GM12892 (cell line): Measurements from ENCODE around the gene ABLIM2.

ENCODE experiments used
- DNase-seq: peaks from one replicate; pipeline ENCODE4 v3.0.0; 2011; ENCODE audit not compliant: insufficient read length
- FAIRE-seq: peaks from 2 replicates; lab custom pipeline; 2011; peaks lifted over from hg19 to GRCh38; lab: Jason Lieb, UNC
- POLR2A ChIP-seq: IDR thresholded peaks from 2 replicates; pipeline ENCODE4 v1.6.1; 2011; ENCODE audit warnings: low read depth, low read length, control low read depth
- POLR2AphosphoS5 ChIP-seq: IDR thresholded peaks from 2 replicates; pipeline ENCODE4 v1.6.1; 2011; ENCODE audit warnings: low read depth, low read length, control low read depth
- TAF1 ChIP-seq: IDR thresholded peaks from 2 replicates; pipeline ENCODE4 v1.6.1; 2011; ENCODE audit warnings: low read depth, mild to moderate bottlenecking, control low read depth, low read length, borderline replicate concordance

ABLIM2 gene

DNA sequence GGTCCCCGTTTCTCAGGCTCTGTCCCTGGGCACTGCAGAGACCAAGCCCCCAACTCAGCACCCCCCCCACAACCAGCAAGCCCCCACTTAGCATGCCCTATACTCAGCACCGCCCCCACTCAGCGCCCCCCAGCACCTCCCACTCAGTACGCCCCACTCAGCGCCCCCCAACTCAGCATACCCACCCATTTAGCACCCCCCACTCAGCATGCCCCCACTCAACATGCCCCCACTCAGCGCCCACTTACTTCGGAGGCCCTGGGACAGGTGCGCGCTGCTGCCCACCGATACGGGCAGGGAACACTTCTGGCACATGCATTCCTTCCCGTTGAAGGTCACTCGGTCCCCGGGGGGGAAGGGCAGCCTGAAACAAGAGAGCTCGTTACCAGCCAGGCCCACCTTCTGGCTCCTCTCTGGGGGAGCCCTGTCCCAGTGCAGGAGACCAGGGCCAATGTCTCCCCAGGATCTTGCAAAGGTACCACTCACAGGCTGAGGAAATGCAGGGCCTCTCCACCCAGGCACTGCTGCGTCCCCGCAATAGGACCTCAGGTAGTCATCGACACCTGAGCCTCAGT lies 70.6 kb downstream of the ABLIM2 start:
- TF ChIP-seq TAF1 (no peak), POLR2A (no peak), POLR2AphosphoS5 (no peak)
- no peak for FAIRE-seq
- DNase-seq = no peak

DNA sequence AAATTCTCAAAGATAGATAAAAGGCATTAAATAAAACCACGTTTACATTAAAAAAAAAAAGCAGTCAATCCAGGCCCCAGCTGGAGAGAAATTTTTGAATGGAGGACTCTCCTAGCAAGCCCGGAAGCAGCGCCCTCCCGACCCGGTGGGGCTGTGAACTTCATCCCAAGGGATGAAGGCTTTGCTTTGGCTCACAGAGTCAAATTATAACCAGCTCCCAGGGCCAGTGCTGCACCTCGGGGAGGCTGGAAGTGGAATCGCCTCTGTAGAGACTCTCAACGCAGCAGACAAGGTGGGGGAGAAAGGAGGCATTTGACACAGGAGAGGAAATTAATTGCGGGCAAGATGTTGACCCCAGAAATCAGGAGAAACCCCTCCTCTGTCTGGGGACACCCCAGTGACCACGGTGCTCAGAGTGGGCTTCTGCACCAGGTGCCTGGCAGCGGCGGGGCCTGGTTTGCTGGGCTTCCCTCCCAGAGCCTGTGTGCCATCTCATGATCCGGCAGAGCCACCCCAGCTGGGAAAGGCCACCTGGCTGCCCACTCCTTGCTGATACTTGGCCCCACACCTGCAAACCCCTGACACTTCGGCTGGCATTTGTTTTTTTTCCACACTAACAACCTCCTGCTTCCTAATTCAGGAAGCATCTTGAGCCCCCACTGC lies 71.7 kb downstream of the ABLIM2 start:
- no peak for TF ChIP-seq POLR2A
- TF ChIP-seq POLR2AphosphoS5 = no peak
- TF ChIP-seq TAF1 = no peak
- no peak for DNase-seq
- FAIRE-seq = no peak

DNA sequence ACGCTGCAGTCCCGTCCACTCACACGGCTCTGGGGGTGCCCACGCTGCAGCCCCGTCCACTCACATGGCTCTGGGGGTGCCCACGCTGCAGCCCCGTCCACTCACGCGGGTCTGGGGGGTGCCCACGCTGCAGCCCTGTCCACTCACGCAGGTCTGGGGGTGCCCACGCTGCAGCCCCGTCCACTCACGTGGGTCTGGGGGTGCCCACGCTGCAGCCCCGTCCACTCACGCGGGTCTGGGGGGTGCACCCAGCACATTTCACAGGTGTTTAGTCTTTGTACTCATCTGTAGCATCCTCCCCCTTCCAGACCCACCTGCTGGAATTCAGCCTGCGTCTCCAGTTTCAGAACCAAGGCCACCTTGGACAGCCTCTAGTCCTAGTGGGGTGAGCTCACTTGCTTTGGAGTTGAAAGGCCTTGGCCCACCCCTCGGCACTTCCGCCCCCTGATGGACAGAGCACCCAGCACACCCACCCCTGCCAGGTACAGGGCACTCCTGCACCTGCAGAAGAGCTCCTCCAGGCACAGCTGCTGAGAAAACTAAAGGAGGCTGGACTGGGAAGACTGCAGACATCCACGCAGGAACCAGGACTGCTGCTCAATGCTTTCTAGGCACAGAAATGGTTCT lies 73.0 kb downstream of the ABLIM2 start:
- no peak for TF ChIP-seq POLR2AphosphoS5
- no peak for TF ChIP-seq TAF1
- TF ChIP-seq POLR2A = no peak
- FAIRE-seq (no peak), DNase-seq (no peak)

DNA sequence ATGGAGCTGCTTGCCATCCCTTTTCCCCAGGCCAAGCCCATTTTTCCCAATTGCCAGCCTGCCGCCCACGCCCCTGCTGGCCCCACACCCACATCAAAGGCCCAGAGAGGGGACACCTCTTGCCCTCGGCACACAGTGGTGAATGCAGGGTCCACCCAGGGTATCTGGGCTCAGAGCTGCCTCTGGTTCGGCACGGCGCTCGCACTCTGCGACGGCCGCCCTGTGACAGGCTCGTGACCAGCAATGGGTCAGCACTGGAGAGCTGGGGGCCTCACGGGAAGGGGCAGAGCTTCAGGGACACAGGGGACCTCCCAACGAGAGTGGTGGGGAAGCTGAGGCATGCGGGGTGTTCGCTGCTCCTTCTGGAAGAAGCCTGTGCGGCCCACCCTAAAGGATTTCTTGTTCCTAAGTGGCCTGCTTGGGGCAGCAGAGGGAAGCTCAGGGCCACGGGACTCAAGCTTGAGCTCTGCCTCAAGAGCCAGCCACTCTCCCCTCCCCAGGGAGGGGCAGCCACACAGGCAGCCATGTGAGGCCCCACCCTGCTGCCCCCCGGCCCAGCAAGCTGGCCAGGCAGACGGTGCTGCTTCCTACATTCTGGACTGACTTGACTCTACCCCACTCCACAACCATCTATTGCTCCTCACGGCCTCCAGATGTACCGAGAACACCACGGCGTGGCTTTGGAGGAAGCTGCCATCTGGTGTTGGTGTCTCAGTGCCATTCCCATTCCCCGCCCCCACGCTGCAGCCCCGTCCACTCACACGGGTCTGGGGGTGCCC lies 73.7 kb downstream of the ABLIM2 start:
- DNase-seq (no peak), FAIRE-seq (no peak)
- TF ChIP-seq POLR2AphosphoS5 (no peak), TAF1 (no peak)

DNA sequence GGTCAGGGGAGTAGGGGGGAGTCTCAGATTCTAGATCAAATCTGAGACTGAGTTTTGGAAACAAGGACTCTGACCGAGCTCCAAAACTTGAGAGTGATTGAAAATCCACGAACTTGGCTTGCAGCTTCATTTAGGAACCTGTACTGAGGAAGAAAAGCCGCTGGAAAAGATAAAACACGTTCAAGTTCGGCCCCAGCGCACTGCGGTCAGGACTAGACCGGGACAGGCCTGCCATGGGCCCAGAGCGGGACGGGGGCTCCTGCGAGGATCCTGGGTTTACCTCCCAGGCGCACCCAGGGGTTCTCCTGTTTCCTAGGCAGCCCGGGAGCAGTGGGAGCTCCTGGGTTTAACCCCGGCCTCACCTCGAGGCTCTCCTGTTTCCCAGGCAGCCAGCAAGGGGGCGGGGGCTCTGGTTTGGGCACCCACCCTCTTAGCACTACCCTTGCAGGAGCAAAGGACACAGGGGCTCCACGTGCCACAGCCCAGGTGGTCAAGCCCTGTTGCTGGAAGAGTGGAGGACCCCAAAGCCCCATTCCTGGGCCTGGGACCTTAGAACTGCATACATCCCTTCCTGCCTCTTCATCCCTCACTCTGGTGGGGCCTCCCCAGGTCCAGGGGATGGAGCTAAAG lies 74.5 kb downstream of the ABLIM2 start:
- TF ChIP-seq TAF1 (no peak), POLR2A (no peak), POLR2AphosphoS5 (no peak)
- no peak for FAIRE-seq

DNA sequence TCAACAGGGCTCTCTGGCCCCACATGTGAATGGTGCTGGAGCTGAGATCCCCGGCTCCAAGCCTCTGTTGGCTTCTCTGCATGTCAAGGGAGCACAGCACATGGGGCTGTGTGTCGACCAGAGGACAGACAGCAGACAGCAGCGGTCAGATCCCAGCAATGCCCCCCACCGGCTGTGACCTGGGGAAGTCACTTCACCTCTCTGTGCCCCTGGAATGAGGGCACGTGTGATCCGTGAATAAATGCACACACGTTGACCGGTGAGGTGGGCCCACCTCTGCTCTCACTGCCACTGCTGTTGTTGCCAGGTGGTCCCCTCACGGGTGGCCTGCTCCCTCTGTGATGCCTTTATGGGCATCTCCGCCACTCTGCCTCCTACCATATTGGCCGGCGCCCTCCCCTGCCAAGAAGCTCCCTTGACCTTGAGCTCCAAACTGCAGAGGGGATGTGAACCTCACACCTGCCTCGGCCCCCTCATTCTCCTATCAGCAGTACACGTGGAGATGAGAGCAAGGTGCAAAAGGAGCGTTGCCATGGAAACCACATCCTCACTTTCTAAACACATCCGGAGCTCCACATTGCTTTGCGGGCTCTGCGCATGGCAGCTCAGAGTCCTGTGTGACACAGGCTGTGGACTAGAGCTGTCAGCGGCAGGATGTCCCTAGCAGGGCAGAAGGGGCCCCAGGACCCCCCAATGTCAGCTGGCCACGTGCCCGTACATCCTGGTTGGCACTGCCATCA lies 75.4 kb downstream of the ABLIM2 start:
- no peak for TF ChIP-seq TAF1
- no peak for TF ChIP-seq POLR2AphosphoS5
- TF ChIP-seq POLR2A = no peak
- no peak for FAIRE-seq
- DNase-seq = no peak

More for the DNA sequence above, 74.5 kb downstream of the ABLIM2 start:
- no peak for DNase-seq

DNA sequence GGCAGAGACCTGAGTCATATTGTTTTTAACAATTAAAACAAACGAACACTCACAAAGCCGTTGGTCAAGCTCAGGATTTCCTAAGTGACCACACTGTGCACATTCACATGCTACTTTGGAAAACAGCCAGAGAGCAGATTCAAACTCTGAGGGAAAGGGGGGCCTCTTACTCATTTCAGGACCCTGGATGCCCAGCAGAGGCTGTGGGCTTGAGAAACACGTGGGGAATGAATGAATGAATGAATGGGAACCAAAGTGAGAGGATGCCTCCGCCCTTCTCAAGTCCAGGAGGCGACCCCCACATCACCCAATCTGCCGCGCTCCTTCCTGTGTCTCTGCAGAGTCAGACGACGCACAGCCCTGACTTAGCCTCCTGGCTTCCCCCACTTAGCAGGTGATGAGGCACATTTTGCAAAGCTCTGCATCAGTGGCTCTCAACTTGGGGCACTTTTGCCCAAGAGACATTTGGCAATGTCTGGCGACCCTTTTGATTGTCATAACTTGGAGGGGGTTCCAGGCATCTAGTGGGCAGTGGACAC lies 76.0 kb downstream of the ABLIM2 start:
- TF ChIP-seq TAF1 (no peak), POLR2A (no peak), POLR2AphosphoS5 (no peak)
- FAIRE-seq (no peak), DNase-seq (no peak)

DNA sequence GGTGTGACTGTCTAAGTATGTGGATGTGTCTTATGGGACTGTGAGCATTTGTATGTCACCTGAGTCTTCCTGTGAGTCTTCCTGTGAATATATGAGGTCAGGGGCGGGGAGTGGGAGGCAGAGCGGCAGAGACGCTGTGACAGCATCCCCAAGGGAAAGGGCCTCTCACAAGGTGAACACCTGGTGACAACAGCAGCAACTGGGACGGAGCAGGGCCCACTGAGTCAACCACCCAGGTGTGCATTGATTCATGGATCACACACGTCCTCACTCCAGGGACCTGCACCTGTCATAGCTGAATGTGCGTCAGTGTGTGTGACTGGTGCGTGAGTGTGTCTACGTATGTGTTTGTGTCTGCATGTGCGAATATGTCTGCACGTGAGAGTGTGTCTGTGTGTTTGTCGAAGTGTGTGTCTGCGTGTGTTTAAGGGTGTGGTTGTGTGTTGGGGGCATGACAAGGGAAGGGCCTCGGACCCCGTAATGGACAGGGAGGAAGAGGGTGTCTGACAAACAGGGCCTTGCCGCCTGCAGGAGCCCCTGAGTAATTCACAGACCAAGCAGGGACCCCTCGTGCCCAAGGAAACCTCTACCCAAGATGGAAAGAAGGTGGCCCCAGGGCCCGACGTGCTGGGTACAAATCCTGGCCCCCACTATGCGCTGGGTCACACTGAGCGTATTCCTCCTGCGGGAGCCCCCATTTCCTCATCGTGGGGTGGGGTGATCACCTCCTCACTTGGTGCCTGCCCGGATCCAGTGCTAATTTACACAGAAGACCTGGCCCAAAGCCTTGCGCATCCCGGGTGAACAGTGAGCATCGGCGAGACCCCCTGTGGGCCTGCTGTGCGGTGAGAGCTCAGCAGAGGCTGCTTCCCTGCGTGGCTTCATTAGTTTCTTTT lies 76.7 kb downstream of the ABLIM2 start:
- TF ChIP-seq POLR2AphosphoS5 = no peak
- no peak for TF ChIP-seq POLR2A
- DNase-seq = no peak
- no peak for FAIRE-seq

DNA sequence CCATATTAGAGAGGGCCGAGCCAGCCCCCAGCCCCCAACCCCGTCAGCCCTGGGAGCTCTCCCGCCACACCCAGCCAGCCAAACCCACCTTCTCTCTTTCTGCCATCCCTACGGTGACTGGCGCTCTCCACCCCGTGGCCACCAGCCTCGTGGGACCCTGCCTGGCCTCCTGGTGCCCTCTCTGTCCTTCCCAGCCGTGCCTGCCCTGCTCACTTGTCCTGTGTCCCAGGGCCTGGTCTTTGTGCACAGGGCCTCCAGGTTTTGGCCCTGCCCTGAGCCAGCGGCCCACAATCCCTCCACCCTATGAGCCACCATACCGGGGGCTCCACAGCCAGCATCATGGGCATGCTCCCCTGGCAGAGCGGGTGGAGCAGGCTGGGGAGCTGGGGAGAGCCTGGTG lies 77.4 kb downstream of the ABLIM2 start:
- FAIRE-seq (no peak), DNase-seq (no peak)
- TF ChIP-seq TAF1 (no peak), POLR2A (no peak), POLR2AphosphoS5 (no peak)

DNA sequence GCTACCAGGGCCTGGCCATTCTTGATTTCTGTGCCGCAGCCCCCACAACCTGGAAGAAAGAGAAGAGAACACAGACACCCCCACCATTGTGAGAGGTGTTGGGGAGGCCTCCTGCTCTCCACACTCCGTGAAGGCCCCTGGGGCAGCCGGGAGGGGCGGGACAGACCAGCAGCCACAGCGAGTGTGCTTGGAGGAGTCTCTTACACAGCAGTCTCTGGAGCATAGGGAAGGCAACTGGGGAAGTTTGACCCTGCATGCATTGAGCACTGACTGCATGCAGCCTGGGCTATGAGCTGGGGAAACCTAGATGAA lies 77.9 kb downstream of the ABLIM2 start:
- DNase-seq = no peak
- TF ChIP-seq TAF1 (no peak), POLR2A (no peak), POLR2AphosphoS5 (no peak)
- FAIRE-seq = no peak
